Activated CD8-positive, alpha-beta memory T cell treated with anti-CD3 and anti-CD28 coated beads, Interleukin-2, amount 50 U/mL, for 24 hours (primary cell): Measurements from ENCODE around the gene TEKT3.

Experiments
- DNase-seq: peaks from one replicate; pipeline ENCODE4 v3.0.0-alpha.2; 2020; ENCODE audit errors: extremely low read depth

The TEKT3 gene

DNA sequence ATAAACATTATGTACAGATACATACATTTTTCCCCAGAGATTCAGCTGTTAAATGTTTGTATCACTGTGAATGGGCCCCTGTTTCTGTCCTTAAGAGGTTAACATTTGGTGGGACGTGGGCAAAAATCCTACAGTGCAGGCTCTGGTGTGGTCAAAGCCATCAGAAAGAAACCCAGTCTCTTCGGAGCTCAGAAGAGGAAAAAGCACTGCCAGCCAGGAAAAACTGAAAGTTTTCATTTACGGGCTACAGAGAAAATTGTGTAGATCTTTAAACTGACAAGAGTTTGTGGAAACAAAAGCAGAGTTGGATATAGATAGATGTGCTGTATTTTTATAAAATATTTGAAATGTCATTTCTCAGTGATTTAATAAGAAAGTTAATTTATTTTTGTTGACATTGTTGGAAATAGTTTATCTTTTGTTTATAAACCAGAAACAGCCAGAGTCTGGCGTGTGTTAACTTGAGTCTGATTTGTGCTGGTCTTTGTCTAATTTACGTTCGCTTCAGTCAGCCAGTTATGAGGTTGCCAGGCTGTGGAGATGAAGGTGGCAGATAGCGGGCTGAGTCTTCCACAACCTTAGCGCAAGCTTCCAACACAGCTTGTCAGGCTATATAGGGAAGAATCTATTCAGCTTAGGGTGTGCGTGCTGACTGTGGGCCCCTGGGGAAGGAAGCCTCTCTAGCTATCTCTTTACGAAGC lies 9.5 kb upstream of the TEKT3 start:
- DNase-seq = no peak

DNA sequence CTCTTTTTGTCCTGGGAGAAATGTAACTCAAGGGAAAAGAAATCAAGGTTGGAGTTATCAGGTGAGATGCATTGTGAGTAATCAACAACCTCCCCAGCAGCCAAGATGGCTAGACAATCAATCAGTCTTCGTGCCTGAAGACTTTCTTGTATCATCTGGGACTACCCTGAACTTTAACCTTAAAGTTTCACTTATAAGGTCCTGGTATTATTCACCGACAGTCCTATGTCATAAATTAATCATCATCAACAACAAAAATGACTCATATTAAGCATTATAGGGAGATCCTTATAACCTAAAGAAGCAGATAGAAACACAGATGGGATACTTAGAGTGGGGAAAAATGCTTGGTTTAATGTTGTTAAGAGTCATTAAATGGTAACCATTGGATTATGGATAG lies 7.7 kb upstream of the TEKT3 start:
- DNase-seq = no peak

DNA sequence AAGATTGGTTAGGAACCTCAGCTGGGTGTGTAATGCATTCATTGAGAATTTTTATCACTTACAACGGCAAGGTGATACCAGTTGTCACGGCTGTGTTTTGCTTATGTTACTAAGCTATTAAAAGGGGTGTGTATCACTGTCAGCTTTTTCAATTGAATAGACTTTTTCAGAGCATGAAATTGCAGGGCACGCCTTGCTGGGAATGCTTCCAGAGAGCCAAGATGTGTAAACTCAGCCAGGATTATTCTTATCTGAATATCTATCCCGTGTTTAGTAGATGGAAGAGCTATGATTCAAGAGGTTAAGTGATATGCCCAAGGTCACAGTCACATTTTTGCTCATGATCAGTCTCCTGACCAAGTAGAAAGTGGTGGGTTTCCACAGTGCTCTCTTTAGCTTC lies 6.6 kb upstream of the TEKT3 start:
- DNase-seq = no peak

DNA sequence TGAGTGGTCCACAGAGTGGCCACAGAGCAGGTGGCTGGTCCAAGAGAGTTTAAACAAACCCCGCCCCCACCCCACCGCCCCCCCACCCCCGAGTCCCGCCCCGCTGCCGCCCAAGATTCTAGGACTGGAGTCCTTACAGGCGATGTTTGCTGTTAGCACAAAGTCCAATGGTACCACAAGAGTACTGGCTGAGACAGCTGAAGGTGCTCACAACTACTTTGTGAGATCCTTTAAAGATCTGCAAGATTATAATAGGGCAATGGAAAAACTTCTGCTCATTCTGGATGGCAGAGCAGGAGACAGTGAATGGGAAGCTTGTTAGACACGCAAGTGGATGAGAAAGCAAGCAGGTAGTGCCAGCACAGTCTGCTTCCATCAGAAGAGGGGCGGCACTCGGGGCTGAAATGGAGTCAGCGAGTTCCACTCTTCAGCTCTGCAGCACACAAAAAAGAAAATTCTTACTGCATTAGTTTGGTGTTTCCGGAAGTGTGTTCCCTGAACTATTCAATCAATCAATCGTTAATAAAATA lies 4.7 kb upstream of the TEKT3 start:
- DNase-seq = no peak

DNA sequence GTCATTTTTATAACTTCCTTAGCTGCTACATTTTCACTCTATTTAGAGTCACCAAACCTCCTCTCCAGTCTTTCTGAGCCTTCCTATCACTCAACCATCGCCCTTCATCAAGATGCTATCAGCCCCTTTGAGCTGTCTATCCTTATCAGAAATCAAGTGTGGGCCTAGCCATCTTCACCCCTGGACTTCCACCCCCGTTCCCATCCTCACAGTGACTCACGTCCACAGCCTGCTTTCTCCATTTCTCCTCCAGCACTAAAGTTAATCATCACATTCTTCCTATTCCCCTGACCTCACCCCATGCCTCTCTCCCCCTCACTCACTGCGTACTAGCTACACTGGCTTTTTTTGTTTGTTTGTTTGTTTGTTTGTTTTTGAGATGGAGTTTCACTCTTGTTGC lies 2.4 kb upstream of the TEKT3 start:
- DNase-seq = no peak

DNA sequence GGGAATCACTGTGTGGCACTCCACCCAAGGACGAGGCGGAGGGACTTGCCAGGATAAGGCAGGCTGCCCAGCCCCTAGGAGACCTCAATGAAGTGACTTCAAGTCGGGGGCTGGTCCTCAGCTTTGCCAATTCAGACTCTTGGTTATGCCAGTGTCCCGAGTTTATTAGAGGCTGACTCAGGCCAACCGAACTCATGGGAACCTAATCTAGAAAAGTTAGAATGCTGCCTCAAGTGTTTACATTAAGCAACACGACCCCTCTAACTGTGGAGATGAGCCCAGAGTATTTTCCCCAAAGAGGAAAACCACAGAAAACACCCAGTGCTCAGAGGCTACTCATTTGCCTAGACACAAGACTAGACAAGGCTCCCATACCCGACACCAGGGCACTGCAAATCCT lies 1.1 kb upstream of the TEKT3 start:
- no peak for DNase-seq

DNA sequence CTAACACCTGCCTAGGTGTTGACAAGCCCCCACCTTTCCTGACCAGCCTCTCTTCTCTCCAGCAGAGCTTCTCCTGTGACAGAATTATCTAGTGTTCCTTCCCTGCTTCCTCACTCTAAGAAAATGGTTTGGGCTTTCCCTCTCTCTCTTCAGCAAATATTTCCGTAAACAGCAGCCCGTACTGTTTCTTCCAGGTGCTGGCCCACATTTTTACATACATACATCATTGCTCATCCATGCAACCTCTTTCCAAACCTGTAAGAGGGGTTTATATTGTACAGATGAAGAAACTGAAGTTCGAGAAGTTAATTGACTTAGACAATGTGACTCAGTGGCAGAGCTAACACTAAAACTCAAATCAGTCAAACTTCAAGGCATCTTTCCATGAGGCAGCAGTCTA lies 569 bp upstream of the TEKT3 start:
- DNase-seq = no peak

DNA sequence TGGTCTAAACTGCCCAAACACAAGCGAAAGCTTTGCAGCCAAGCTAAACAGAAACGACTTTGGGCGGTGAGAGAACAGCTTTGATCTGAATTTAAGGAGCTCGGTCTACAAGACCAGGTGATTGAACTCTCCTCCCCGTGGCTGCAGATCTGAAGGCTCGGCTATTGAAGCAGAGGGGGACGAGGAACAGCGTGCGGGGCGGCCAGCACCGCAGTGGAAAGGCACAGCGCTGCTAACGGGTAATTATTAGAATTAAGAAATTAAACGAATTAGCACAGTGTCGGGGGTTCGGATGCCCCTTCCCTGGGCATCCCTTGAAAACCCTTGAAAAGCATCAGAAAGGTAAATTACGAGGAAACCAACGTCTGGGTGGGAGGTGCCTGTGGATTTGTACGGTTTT lies 431 bp downstream of the TEKT3 start:
- no peak for DNase-seq

DNA sequence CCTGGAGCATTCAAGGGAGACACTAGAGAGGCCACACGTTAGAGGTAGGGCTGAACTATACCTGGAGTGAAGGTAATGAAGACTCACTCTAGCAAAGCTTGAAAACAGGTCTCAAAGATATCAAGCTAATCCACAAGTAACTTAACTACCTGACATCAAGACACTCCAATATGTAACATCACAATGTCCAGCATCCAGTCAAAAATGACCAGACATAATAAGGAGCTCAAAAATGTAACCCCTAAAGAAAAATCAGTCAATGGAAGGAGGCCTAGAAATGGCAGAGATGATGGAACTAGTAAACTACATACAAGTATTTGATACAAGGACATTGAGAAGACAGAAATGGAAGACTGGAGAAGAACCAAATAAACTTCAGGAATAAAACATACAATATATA lies 6.0 kb downstream of the TEKT3 start:
- no peak for DNase-seq

DNA sequence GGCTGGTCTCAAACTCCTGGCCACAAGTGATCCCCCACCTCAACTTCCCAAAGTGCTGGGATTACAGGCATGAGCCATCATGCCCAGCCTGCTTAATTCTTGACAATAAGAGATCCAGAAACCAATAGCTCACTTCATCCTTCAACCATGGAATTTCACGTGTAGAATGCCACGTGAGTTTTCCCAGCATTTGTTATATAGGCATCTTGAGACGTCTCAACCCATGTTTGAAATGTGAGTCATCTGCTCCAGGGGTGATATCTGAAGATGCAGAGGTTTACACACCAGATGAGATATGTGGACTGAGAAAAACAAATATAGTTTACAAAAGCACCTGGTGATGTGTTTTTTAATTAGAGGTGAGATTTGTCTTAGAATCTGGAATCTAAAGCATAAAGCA lies 7.1 kb downstream of the TEKT3 start:
- DNase-seq = no peak

DNA sequence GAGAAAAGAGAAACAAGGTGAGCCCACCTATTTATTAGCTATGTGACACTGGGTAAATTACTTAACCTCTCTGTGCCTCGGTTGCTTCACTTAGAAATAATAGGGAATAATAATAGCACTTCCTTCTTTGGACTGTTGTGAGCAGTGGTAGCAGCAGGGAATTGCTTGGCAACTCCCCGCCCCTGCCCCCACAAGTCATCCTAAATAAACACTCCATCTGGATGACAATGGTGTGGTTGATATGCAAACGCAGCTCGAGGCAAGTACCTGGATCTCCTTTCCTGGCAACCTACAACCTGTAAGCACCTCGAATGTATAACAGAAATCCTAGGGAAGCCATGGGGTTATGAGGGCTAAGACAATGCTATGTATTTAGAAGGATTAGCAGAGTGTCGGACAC lies 9.1 kb downstream of the TEKT3 start:
- DNase-seq = no peak

DNA sequence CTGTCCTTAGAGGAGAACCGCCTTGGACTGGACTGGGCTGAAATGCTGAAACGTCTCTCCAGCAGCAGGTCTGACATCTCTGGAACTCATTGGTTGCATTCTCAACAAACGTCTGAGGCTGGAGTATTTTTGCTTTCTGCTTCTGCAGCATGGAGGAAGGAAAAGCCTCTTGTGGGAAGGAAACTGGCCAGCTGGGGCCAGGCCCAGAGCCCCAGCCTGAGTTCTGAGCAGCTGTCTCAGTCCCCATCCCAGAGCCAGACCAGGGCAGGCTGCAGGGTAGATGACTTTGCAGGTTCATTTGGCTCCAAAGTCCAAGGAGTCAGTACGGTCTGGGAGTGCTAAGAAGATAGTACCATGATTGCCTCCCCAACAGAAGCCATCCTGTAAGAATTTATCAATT lies 18.3 kb downstream of the TEKT3 start:
- no peak for DNase-seq

DNA sequence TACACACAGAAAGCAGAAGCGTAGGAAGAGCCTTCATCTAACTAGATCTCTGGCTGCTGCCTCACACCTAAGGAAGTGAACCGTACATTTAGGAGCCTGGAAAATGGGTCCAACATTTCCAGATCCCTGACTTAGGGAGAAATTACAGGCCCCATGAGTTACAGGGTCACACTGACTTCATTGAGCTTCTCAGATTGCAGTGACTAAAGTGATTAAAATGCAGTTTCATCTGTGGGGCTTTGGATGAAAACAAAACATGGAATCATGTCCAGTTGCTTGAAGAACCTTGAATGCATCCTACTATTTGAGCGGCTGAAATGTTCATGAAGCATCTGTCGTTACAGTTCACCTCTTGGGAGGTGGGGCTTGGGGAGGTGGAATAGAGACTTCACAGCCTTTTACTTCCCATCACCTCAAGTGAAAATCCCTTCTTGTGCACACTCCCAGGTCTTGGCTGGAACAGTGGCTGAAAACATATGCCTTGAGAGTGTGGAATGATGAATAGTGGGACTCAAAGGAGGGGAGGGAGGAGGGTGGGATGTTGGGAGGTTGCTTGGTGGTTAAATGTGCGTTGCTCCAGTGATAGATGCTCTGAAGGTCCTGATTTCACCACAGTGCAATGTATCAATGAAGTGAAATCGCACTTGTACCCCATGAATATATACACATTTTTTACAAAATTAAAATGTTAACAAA lies 19.7 kb downstream of the TEKT3 start:
- DNase-seq = no peak

DNA sequence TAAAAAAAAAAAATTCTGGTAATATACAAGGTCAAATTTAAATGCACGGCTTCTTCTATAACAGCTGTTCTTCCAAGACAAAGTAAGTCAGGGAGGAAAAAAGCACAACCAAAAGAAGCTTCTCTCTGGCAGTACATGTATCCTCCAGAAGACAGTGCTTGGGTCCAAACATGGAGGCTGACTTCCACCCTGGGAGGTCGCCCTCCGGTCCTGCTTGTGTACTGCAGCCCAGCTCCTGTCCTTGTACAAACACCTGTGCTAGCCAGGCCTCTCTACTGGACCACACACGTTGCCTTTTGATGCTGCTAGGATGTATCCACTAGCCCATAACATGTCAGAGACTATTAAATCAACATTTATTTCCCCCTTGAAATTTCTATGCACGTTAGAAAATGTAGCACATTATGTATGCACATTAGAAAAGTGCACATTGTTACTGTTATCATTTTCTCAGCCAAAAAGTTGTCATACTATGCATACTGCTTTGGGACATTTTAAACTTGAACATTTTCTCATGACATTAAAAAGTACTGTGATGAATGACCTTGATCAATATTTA lies 21.9 kb downstream of the TEKT3 start:
- DNase-seq = no peak

DNA sequence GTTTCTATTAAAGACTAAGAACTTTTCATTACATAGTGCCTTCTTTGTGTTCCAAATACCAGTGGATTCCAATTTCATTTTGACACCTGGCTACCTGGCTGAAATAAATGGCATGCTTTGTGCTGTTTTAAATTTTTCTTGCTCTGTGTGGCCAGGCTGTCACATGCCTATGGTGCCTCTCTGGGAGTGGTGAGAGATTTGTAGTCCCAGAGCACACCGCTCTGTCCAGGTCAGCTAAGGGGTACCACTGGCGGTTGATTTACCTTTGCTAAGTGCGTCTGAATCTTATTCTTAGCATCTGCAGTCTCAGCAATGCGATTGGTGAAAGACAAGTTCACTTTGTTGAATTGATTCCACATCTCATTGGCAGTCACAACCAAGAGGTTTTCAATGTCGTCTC lies 29.4 kb downstream of the TEKT3 start:
- no peak for DNase-seq

DNA sequence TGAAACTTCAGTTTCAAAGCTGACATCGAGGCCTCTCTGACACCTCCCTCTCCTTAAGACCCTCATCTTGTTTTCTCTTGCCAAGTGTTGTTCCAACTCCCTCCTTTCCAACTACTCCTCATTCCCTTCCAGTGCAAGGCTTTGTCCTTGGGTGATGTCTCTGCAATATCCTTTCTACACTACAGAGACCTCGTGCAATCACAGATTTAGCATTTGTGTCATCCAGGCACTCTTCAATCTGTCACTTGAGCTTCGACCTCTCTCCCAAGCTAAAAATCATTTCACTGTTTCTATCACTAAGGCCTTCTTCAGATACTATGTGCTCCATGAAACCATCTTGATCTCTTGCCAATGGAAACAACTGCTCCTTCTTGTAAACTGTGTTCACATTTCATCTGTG lies 31.6 kb downstream of the TEKT3 start:
- DNase-seq = no peak

DNA sequence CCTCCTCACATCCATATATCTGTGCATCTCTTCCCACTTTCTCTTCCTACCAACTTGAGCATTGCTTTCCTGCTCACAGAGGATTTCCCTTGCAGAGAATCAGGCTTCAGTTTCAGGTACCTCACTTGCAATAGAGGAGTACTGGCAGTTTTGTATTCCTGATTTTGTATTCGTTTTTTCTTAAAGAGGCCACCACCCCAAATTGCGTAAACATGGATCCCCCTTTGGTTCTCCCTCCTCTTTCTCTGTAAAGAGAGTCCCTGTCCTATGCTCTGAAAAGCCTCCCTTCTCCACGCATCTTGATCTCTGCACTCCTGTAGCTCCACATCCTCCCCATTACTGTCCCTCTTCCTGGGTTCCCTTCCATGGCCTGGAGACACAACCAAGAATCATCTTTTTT lies 32.2 kb downstream of the TEKT3 start:
- no peak for DNase-seq

DNA sequence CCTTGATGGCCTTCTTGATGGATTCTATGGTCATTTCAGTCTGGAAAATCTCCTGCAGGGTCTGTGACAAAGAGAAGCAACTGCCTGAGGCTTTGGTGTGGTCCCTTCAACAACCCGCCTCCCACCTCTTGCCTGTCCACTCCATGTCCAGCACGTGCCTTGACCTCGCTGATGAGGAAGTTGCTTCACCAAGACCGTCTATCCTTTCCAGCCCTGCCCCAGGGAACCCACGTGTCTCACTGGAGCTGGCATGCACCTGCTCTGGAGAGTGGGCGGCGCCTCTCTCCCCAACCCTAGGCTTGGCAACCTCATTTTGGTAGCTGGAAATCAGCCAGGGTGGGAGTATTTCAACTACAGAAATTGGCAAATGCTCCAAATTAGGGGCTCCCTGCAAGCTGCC lies 32.6 kb downstream of the TEKT3 start:
- DNase-seq = no peak

DNA sequence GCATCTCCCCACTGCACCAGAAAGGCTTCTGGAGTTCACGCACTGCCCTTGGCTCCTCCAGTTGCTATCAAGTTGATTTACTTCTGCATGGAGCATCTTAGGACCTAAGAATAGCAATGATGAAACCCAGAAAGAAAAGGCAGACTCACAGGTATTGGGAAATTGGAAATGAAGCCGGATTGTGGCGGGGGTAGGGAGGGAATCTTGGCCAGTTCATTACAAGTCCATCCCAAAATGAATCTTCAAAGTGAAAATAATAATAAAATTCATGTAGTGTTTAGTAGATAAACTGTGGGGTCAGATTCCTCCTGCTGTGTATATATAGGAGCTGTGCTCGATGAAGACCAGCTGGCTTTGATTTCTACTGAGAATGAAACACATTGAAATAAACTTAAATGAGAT lies 33.7 kb downstream of the TEKT3 start:
- no peak for DNase-seq

DNA sequence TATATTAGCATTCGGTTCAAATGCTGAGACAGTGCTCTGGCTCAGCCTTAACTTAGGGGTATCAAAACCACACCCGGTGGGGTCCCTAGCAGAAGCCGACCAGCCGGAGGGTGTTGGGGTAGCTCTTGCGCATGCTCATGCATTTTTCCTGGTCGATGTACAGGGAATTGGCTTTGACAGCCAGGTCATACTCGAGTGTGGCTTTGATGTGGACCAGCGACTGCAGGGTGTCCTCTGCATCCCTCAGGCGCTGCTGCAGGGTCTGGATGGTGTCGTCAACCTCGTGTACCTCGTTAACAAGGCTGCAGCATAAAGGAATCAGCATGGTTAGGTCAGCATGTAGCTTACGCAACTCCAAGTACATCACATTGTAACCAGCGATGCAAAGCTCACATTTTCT lies 37.5 kb downstream of the TEKT3 start:
- no peak for DNase-seq

DNA sequence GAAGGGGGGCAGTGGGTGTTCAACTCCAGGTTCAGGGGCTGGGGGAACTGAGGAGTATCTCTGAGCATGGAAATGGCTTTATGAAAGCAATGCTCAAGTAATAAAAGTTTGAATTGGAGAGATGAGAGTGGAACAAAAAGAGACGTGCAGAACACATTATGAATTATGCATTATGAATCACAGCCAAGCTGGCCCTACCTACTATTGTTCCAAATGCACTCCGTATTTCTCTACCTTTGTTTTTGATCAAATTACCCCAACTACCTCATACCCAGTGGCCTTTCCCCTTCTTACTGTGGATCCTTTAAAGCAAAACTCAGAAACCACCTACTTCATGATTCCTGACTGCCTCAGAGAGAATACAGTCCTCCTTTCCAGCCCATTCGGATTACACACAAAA lies 38.1 kb downstream of the TEKT3 start:
- DNase-seq = no peak

DNA sequence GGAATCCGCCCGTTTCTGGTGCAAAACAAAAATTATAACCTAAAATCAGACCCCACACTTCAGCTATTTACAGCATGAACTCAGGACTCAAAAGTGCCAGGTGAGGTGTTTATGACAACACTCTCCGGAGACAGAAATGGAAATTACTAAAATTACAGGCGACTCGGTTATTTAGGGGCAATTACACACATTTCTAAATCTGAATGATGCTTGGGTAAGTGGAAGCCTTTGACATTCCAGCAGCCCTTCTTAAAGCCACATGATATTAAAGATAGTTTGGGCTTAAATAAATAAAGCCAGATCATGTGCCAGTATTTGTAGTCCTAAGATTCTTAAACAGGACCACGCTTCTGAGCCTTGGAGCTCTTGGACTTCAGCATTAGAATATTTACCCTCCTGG lies 39.6 kb downstream of the TEKT3 start:
- DNase-seq = no peak

DNA sequence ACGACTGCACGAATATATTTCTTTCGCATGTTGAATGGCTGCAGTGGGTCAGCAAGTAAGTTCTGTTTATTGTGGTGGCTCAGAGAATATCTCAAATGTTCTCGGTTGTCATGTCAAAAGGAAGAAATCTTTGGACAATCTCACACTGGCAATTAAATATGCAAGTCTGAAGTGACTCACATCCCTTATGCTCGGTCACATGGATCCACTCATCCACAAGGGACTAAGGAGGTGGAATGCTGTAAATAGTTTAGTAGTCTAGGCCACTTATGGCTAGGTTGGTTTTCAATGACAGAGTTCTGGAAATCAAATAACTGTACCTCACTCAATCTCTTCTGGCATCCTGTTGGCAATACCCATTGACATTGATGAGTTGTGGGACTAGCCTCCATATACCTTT lies 43.2 kb downstream of the TEKT3 start:
- DNase-seq = no peak
